ENCODE measurements around the gene NLGN1. TPM values are rescaled to one million over a fixed set of nuclear protein-coding genes. Genes with fewer than 3 reads are reported as not detected.

NLGN1 gene
- total and polyA plus RNA-seq, 9 of the 15 experiments (the other 6 are each of a cell fraction or from before 2014, with no cell fraction given), result under 0.01 to 0.01 TPM; not detected in 7

DNA sequence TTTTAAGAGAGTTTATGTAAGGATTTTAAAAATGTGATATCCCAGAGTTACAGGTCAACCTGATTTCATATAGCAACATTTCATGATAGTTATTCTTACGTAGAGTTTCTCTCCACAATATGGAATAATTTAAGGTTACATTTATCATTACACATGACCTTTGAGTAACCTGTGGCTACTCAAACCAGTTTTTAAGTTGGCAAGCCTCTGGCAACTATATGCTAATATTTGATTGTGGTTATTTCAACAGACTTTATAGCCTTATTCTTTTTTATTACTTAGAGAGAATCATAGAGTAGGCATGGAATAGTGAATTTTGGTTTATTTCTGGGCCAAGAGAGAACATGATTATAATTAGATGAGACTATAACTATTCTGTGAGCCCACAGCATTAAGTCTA is 504.9 kb downstream of the NLGN1 start:
- DNase-seq (ENCODE audit: extremely low read depth in 1 of 4, low spot score in 3 of 4) (no peak), ATAC-seq (no peak), FAIRE-seq (no peak)
- TF ChIP-seq SAFB (IDR thresholded peaks at IDR 0.05; ENCODE audit: borderline replicate concordance, low read depth, low read length) (no peak), SRSF1 (IDR thresholded peaks at IDR 0.05; ENCODE audit: low read depth, low read length) (no peak), SRF (CRISPR knock-in tag; IDR thresholded peaks at IDR 0.05) (no peak), ZFP1 (CRISPR knock-in tag; IDR thresholded peaks at IDR 0.05) (no peak), ZBED1 (IDR thresholded peaks at IDR 0.05) (no peak), SIN3A (IDR thresholded peaks at IDR 0.05; ENCODE audit: borderline replicate concordance in 2 of 2, control insufficient read depth in 1 of 2, low read depth in 2 of 2, low read length in 2 of 2) (no peak), GTF2E2 (tag; IDR thresholded peaks at IDR 0.05) (no peak), ELF1 (tag; IDR thresholded peaks at IDR 0.05) (no peak)
- no peak overlapping the region for H3K4me3 ChIP-seq
- no peak overlapping the region for H3K4me2 ChIP-seq (ENCODE audit: insufficient read depth, low read length)
- ChIA-PET CTCF (ENCODE audit: low intra/inter-chr PET ratio) (no interaction called here), POLR2A (interaction anchor here (0.6 kb wide), 1 partner anchor 14 kb away, joined by 3 read pairs; no protein-coding TSS in a partner anchor)
- H3K36me3 ChIP-seq (ENCODE audit: control insufficient read depth, insufficient read depth, low read length), result no peaks in the 10 kb centered on the region
- intact Hi-C loops (cut with micrococcal nuclease), result no loop called here
- no TSS peak for BruUV-seq (replicated peaks)
- no peaks in the 10 kb centered on the region for H4K20me1 ChIP-seq (replicated peaks; ENCODE audit: control insufficient read depth, insufficient read depth, low read length)
- no peaks in the 10 kb centered on the region for H3K27me3 ChIP-seq (ENCODE audit: control insufficient read depth in 2 of 2, insufficient read depth in 2 of 2, low read length in 2 of 2)
- H3K79me2 ChIP-seq (ENCODE audit: control insufficient read depth, insufficient read depth, low read length), result no peaks in the 10 kb centered on the region
- no peaks in the 10 kb centered on the region for H3K9me1 ChIP-seq (ENCODE audit: control insufficient read depth, insufficient read depth, low read length)
- WGBS (ENCODE audit: insufficient coverage, low coverage, missing lambda C conversion rate), result 10% methylated on average over 1 of the region's 1 CpG
- no peak overlapping the region for H2AFZ ChIP-seq (ENCODE audit: low read depth, low read length)
- no peak overlapping the region for H3K27ac ChIP-seq (ENCODE audit: extremely low read depth, low read depth, low read length)
- H3K9me3 ChIP-seq (replicated peaks; ENCODE audit: control insufficient read depth, insufficient read depth, low read depth, low read length), result no peaks in the 10 kb centered on the region; the same call in 1 of the 2 replicates
- in situ Hi-C loops (cut with MboI), result no loop called here
- no peaks in the 10 kb centered on the region for H3K4me1 ChIP-seq (replicated peaks in 1 of 2; ENCODE audit: control insufficient read depth in 2 of 2, insufficient read depth in 2 of 2, low read length in 2 of 2)
- H3K9ac ChIP-seq (ENCODE audit: insufficient read depth in 1 of 2, low read depth in 2 of 2, low read length in 2 of 2), result no peak overlapping the region
